CD4-positive, alpha-beta T cell treated with Interleukin-2 at 100 ng/mL for 4 hours (primary cell): ENCODE measurements around the gene ZNF614.
"Not testable (repeated sequence)": the region's sequence is repeated elsewhere in the genome, so short reads cannot be mapped to it uniquely, and the experiment has no call there.

Source experiments
- DNase-seq: peaks from one replicate; pipeline ENCODE4 v3.0.0-alpha.2; 2020; ENCODE audit warnings: low spot score

ZNF614 gene

DNA sequence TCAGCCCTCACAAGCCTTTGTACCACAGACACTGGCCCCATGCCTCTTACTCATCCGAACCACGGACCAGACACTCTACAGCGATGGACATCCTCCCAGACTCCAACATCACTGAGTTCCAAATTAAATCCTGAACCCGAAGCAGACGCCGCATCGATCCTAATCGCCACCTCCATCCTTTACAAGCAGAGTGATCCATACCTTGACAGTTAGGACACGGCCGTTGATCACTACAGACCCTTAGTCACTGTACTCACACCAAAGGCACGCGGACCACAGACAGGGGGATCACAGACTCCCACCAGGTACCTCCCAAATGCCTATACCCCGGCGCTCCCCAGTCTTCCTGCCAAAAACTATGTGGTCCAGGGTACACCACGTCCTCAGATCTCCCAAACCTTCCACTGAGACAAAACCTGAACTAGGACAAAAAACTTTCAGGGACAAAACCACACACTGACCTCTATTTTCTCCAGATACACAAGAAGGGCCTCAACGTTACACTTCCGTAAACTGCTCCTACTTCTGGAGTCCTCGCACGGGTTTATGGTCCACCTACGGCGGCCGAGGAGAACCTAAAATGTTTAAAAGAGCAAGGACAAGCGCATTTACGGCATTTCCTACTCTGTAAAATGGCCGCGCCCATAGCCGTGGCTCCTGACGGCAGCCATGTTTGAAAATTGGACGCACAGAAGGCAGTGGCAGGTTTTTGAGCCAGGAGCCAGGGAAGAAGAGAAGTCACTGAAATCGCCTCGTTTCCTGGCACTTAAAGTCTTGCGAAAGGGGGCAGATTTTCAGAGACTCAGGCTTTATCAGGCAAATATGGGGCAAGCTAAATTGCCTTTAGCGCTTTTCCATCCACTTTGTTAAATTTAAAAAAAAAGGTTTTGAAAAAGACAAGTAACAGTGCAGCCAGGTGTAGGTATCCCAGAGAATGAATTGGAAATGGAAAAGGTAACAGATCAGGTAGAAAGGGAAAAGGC is 41.6 kb downstream of the ZNF614 start, which contains the start of gene ZNF350:
TSS of gene ZNF350 (minus strand) at position 532 of the 983 bp plus-strand sequence. CDS start 12,480 bp downstream, outside the sequence.
- DNase-seq: peak; percentile 95

DNA sequence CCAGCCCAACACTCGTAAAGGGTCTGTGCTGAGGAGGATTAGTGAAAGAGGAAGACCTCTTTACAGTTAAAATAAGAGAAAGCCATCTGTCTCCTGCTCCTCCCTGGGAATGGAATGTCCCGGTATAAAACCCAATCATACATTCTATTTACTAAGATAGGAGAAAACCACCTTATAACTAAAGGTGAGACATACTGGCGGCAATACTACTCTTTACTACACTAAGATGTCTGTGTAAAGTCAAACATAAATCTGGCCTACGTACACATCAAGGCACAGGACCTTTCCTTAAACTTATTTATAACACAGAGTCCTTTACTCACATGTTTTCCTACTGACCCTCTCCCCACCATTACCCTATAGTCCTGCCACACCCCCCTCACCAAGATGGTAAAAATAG is 44.8 kb downstream of the ZNF614 start:
- DNase-seq: no peak

DNA sequence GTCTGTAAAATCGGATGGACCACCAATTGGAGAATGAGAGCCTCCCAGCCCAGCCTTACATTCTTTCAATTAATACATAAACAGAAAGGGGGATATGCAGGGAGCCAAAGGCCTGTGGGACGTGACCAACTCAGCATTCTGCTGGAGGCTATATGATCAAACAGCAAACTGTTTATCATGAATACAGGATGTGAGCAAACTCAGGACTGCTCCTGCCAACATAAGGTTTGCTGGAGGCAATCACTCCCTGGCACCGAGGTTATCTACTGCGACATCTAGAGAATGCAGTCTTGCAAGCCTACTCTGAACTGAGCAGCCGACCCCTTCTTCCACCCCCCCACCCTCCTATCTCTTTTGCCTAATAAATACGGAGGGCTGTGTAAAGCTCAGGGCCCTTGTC is 47.3 kb downstream of the ZNF614 start:
- DNase-seq: not testable (repeated sequence)

DNA sequence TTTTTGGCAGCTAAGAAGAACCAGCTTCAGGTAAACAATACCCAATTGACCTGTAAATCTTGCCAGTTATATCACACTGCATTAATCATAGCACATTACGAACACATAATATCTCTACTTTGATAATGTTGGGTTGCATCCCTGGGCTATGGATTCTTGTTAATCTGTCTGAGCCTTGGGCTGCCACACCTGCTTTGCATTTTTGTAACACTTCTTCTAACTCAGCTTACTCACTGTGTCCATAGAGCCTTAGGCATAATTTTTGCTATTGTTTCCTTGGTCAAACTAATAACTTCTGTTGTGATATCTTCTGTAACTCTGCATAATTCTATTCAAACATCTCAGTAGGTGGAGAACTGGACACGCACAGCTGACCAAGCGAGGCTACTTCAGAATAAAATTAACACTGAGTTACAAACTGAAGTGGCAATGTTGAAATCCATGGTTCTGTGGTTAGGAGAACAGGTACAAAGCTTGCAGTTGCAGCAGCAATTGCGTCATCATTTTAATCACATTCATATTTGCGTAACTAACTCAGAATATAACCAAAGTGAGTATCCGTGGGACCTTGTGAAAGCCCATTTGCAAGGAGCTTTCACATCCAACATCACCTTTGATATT is 48.0 kb downstream of the ZNF614 start:
- DNase-seq: no peak

DNA sequence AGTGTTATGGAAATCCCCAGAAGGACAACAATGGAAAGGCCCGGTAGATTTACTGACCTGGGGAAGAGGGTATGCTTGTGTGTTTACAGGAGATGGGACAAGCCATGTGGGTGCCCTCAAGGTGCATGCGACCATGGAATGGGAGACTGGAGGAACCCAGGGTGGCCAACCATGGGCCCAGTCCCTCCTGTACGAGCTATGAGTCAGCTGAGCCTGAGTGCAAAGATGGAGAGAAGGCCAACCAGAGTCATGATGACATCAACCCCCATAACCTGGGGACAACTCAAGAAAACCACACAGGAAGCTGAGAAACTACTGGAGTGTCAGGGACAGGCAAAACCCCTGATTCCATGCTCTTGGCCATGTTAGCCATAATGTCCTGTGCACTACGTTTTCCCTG is 49.3 kb downstream of the ZNF614 start:
- no peak for DNase-seq

DNA sequence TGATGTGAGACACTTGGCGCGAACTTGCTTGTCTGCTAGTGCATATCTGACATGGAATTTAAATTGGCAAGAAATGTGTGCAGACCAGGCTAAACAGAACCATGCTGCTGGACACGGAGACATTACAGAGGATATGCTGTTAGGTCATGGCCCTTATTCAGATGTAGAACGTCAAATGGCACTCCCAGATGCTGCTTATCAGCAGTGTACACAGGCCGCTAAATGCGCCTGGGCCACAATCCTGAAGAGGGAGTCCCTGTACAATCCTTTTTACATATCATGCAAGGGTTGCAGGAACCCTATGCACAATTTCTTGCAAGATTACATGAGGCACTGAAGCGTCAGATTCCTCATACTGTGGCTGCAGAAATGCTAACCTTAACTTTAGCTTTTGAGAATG is 50.8 kb downstream of the ZNF614 start:
- DNase-seq: no peak

DNA sequence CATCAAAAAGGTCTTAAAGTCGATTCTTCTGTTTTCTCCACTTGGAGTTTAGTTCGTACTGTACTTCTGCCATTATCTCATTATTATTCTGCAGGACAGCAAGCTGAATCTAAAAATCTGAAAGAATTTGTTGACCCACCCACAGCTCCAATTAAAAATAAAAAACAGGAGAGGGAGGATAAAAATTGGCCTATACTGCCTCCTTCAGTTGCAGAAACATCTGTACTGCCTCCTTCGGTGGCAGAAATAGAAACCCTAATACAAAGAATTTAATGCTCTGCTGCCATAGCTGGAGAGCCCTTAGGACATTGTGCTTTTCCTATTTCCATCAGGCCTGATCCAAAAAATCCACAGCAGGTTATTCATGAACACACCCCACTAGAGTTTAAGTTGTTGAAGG is 51.3 kb downstream of the ZNF614 start:
- DNase-seq: no peak

DNA sequence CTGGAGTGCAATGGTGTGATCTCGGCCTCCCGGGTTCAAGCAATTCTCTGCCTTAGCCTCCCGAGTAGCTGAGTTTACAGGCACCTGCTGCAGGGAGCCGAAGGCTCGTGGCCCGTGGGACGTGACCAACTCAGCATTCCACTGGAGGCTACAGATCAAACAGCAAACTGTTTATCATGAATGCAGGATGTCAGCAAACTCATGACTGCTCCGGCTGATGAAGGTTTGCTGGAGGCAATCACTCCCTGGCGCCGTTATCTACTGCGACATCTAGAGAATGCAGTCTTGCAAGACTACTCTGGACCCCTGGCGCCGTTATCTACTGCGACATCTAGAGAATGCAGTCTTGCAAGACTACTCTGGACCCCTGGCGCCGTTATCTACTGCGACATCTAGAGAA is 52.4 kb downstream of the ZNF614 start:
- not testable (repeated sequence) for DNase-seq

DNA sequence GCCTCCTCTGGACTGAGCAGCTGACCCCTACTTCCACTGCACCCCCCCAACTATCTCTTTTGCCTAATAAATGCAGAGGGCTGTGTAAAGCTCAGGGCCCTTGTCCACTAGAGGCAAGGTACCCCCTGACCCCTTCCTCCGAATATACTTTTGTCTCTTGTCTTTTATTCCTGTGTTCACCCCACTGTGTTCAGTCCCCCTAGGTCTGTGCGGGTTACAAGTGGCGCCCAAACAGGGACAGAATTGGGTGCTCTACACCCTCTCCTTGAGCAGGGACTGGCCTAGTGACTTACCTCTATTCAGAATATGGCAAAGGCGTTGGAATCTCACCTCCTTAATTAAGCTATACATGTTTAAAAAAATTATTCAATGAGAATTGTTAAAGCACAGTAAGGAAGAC is 56.6 kb downstream of the ZNF614 start:
- DNase-seq: peak; percentile 13

DNA sequence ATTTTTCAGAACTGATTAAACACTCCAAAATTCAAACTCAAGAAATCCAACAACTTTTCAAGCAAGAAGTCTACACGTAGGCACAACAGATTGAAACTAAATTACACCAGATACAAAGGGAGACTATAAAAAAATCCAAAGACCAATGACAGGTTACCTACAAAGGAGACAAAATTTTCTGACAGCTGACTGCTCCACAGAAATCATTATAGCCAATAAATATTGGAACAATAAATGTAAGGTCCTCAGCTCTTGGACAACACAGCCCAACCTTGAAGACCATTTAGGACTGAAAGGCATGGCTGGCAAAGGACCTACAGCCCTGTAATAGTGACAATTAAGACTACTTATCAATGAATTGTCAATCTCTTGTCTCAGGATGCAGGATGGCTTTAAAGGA is 57.5 kb downstream of the ZNF614 start:
- DNase-seq: no peak

DNA sequence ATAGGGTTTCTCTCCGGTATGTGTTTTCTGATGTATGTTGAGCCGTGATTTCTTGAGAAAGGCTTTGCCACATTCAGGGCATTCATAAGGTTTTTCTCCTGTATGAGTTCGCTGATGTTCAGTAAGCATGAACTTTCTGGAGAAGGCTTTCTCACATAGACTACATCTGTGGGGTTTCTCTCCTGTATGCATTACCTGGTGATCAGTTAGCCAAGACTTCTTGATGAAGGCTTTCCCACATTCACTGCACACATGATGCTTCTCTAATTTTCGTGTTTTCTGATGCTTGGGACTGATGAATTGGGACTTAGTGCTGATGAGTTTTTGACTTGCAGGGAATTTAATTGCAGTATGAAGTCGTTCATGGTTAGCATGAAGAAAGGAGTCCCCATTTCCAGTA is 62.6 kb downstream of the ZNF614 start:
- DNase-seq: no peak
